Stomach (tissue), 9 donors: ENCODE data around the gene SLC25A34. TPM values are rescaled to one million over a fixed set of nuclear protein-coding genes. Genes with fewer than 3 reads are reported as not detected.
A peak's percentile ranks its signal among the peaks of the same experiment; 100 is the strongest.

ENCODE experiments used
- DNase-seq, 2 donors: peaks; one replicate each; pipeline versions ENCODE4 v3.0.0 to v3.0.0-alpha.2; 2013 to 2019
- H3K27ac ChIP-seq, 5 donors: fragments of 200-600 bp in 4 of 5; sonication (generic) in 4 of 5; one replicate each; pipeline ENCODE4 v1.5.1; 2013 to 2019; ENCODE audit warnings: mild to moderate bottlenecking in 1 of 5, moderate library complexity in 1 of 5
- H3K27me3 ChIP-seq, 3 donors: fragments of 200-600 bp; sonication (generic); one replicate each; pipeline ENCODE4 v1.5.1; 2017 to 2019; ENCODE audit warnings: mixed run types in 1 of 3
- H3K36me3 ChIP-seq, 4 donors: fragments of 200-600 bp; sonication (generic); 1 replicate in 3 of 4; 2 replicates in 1 of 4; pipeline ENCODE4 v1.5.1; 2016 to 2019
- H3K4me1 ChIP-seq, 4 donors: fragments of 200-600 bp; sonication (generic); one replicate each; pipeline ENCODE4 v1.5.1; 2016 to 2019
- H3K4me3 ChIP-seq, 4 donors: fragments of 200-600 bp; sonication (generic) in 3 of 4; one replicate each; pipeline ENCODE4 v1.5.1; 2016 to 2019; ENCODE audit warnings: mild to moderate bottlenecking in 1 of 4
- H3K9me3 ChIP-seq, 4 donors: fragments of 200-600 bp; sonication (generic); one replicate each; pipeline ENCODE4 v1.5.1; 2016 to 2019
- CTCF ChIP-seq, 7 experiments: fragments of 450-650 bp in 4 of 7; fragments of 200-600 bp in 3 of 7; sonication (generic) in 3 of 7; IDR thresholded peaks; one replicate each; pipeline ENCODE4 v1.5.1; 2016 to 2019; ENCODE audit warnings: antibody characterized with exemption in 7 of 7, control low read depth in 2 of 7, mild to moderate bottlenecking in 1 of 7
- EP300 ChIP-seq: sonication (generic); formaldehyde crosslinking; IDR thresholded peaks from one replicate; pipeline ENCODE4 v1.6.1; 2017; ENCODE audit warnings: antibody characterized with exemption
- POLR2A ChIP-seq, 4 donors: fragments of 450-650 bp; IDR thresholded peaks; one replicate each; pipeline ENCODE4 v1.6.1; 2016; ENCODE audit warnings: antibody characterized with exemption in 4 of 4, control low read depth in 2 of 4, mild to moderate bottlenecking in 1 of 4, moderate library complexity in 1 of 4
- POLR2AphosphoS5 ChIP-seq, 3 donors: sonication (generic); formaldehyde crosslinking; IDR thresholded peaks; one replicate each; pipeline ENCODE4 v1.6.1; 2016; ENCODE audit warnings: antibody characterized with exemption in 3 of 3
- WGBS, 5 donors: extraction: QIAGEN DNeasy Blood & Tissue Kit in 3 of 5; methylation state at CpG; one replicate each; pipeline versions ENCODE4 v1.1.5 to v1.1.7; 2013 to 2018; 5-methylcytosine and 5-hydroxymethylcytosine counted together
- intact Hi-C: fragments of 100-400 bp; cut with DNase I; formaldehyde crosslinking; loops from one replicate; pipeline ENCODE4 v1.15.1; 2023; ENCODE audit warnings: low total_unique reads
- polyA plus RNA-seq, 3 donors: library from polyadenylated mRNA; stranded (reverse); fragments of 200-250 nt; gene quantifications; one replicate each; pipeline ENCODE4 v1.2.3, GENCODE V29; 2013
- total RNA-seq, 5 donors: library from RNA; depleted of rRNA; stranded (reverse); fragments of >200 nt; gene quantifications; one replicate each; pipeline versions ENCODE4 v1.1.0 to v1.2.3, GENCODE V29; 2014 to 2016
- donor health status: healthy with polysubstance abuse.
- donor health status: Bipolar disorder and iron deficiency.
- donor health status: healthy.

The SLC25A34 gene
- total and polyA plus RNA-seq, 8 donors = 0.75 to 16.9 (median 3.6) TPM; not detected in 1

GRCh38 chr1:15760520-15761211, 24.6 kb downstream of the SLC25A34 start:
- intact Hi-C loops = no loop called here
- no peaks in the 10 kb centered on the region for H3K9me3 ChIP-seq
- 29 to 54% (median 45%) methylated on average over 4 to 12 of the region's 12 CpGs for WGBS, 5 donors
- peak in 1 of 2 donors; percentile 81 for DNase-seq
- peaks cover 60 to 92% (median 79%) of the 10 kb centered on the region in 4 donors for H3K4me1 ChIP-seq
- peaks cover 0 to 51% (median 17%) of the 10 kb centered on the region in 3 donors for H3K27me3 ChIP-seq
- peak overlapping the region; percentile 6 to 78 (median 46) for H3K4me3 ChIP-seq
- peak overlapping the region; percentile 60 to 84 (median 80) for H3K27ac ChIP-seq
- peaks cover 0 to 13% (median 13%) of the 10 kb centered on the region in 4 donors for H3K36me3 ChIP-seq
- TF ChIP-seq CTCF (IDR thresholded peaks at IDR 0.05) = no peak
- TF ChIP-seq POLR2A (IDR thresholded peaks at IDR 0.05) = no peak
- peak in 1 of 3 donors; percentile 37 for TF ChIP-seq POLR2AphosphoS5 (IDR thresholded peaks at IDR 0.05)
- no peak for TF ChIP-seq EP300

- peaks cover 55 to 83% (median 72%) of the 10 kb centered on the region in 4 donors for H3K4me1 ChIP-seq
- H3K27me3 ChIP-seq = peaks cover 0 to 46% (median 17%) of the 10 kb centered on the region in 3 donors
- H3K36me3 ChIP-seq = peaks cover 6 to 22% (median 21%) of the 10 kb centered on the region in 4 donors
- 24 to 42% (median 32%) methylated on average over 8 of the region's 8 CpGs for WGBS, 5 donors
- peak overlapping the region in 2 of 4 donors; percentile 6 to 78 for H3K4me3 ChIP-seq
- DNase-seq = no peak
- TF ChIP-seq EP300 (no peak), CTCF (IDR thresholded peaks at IDR 0.05) (no peak), POLR2AphosphoS5 (IDR thresholded peaks at IDR 0.05) (no peak), POLR2A (IDR thresholded peaks at IDR 0.05) (no peak)
- H3K9me3 ChIP-seq = no peaks in the 10 kb centered on the region
- intact Hi-C loops = no loop called here
- peak overlapping the region; percentile 60 to 84 (median 80) for H3K27ac ChIP-seq
Measured at GRCh38 chr1:15761366-15762128, 25.5 kb downstream of the SLC25A34 start.

GRCh38 chr1:15762546-15762945, 26.5 kb downstream of the SLC25A34 start:
- Histone ChIP-seq H3K9me3 (no peaks in the 10 kb centered on the region), H3K4me3 (no peak overlapping the region), H3K36me3 (peaks cover 7 to 32% (median 31%) of the 10 kb centered on the region in 4 donors), H3K27me3 (peaks cover 0 to 36% (median 16%) of the 10 kb centered on the region in 3 donors), H3K4me1 (peaks cover 49 to 73% (median 62%) of the 10 kb centered on the region in 4 donors), H3K27ac (no peak overlapping the region)
- DNase-seq = no peak
- intact Hi-C loops = no loop called here
- 73 to 83% (median 79%) methylated on average over 10 of the region's 10 CpGs for WGBS, 5 donors
- TF ChIP-seq EP300 (no peak), CTCF (IDR thresholded peaks at IDR 0.05) (no peak), POLR2AphosphoS5 (IDR thresholded peaks at IDR 0.05) (no peak), POLR2A (IDR thresholded peaks at IDR 0.05) (no peak)

GRCh38 chr1:15764269-15764764, 28.3 kb downstream of the SLC25A34 start:
- H3K27ac ChIP-seq = peak overlapping the region in 3 of 5 donors; percentile 5 to 43 (median 26)
- peaks cover 33 to 55% (median 45%) of the 10 kb centered on the region in 4 donors for H3K4me1 ChIP-seq
- TF ChIP-seq POLR2A (IDR thresholded peaks at IDR 0.05) (no peak), POLR2AphosphoS5 (IDR thresholded peaks at IDR 0.05) (peak in 1 of 3 donors; percentile 31)
- peaks cover 21 to 50% (median 49%) of the 10 kb centered on the region in 4 donors for H3K36me3 ChIP-seq
- WGBS, 5 donors = 29 to 52% (median 34%) methylated on average over 9 to 10 of the region's 10 CpGs
- no peak overlapping the region for H3K4me3 ChIP-seq
- peak; percentile 58 to 75 for DNase-seq
- peaks cover 0 to 18% (median 1%) of the 10 kb centered on the region in 3 donors for H3K27me3 ChIP-seq
- H3K9me3 ChIP-seq = no peaks in the 10 kb centered on the region
- intact Hi-C loops = no loop called here
